HCT116 (cell line): ENCODE measurements around the gene CFAP43.

Source experiments
- ELF1 ChIP-seq: IDR thresholded peaks from 2 replicates; pipeline ENCODE4 v1.6.1; 2012; ENCODE audit warnings: low read depth, borderline replicate concordance
- EZH2 ChIP-seq: fragments of 200-600 bp; sonication (generic); IDR thresholded peaks from 2 replicates; pipeline ENCODE4 v1.6.1; 2017; ENCODE audit warnings: antibody characterized with exemption, mixed run types
- EZH2phosphoT487 ChIP-seq: fragments of 200-600 bp; IDR thresholded peaks from 2 replicates; pipeline ENCODE4 v1.6.1; 2018; ENCODE audit warnings: antibody characterized with exemption, borderline replicate concordance
- POLR2A ChIP-seq: IDR thresholded peaks from 2 replicates; pipeline ENCODE4 v1.7.0; 2011; ENCODE audit warnings: borderline replicate concordance; ENCODE audit not compliant: insufficient read depth, insufficient read length; ENCODE audit errors: extremely low read depth
- ZNF274 ChIP-seq: fragments of 200-500 bp; sonication (Bioruptor generic); IDR thresholded peaks from 2 replicates; pipeline ENCODE4 v1.6.1; 2014; ENCODE audit warnings: mild to moderate bottlenecking, low read depth, low read length, inconsistent platforms
- TF ChIP-seq, protein P1 (sequence below), 3 experiments: fragments of 200-600 bp in 1 of 3; sonication (generic) in 1 of 3; IDR thresholded peaks in 2 of 3; conservative IDR thresholded peaks in 1 of 3; 2 replicates each; pipeline ENCODE4 v1.5.1; 2012 to 2017; ENCODE audit warnings: low read depth in 2 of 3, low read length in 2 of 3, antibody characterized with exemption in 1 of 3, borderline replicate concordance in 1 of 3, control low read depth in 1 of 3, mild to moderate bottlenecking in 1 of 3, mixed read lengths in 1 of 3, mixed run types in 1 of 3, moderate library complexity in 1 of 3; ENCODE audit not compliant: insufficient read depth in 1 of 3

DNA sequence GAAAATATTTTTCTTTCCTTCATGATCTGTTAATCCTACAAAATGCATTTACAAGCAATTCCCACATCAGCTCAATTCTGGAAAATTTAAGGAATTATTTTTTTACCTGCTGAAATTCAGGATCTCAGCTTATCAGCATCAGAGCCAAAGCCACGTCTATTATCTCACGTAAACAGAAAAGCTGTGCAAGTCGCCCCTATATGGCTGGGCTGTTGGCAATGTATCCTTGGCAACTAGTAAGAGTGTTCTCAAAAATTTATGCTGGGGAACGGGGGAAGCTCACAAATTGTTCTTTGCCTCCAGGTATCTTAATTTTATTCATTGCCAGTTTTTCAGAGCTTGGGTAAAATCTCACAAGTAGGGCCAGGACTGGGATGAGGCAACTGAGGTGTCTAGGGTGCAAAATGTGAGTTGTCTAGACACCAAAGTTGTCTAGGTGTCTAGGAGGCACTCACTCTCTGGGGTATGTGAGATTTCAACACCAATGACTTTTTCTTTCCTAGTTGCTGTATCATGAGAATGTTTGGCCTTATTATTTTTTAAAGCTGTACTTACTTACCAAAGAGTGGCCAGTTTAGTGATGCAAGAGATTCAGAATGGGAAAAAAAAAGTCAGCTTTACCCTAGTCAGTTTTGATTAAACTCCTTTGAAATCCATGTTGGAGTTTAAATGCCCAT, 41.9 kb upstream of the CFAP43 start:
- TF ChIP-seq EZH2 (no peak), EZH2phosphoT487 (no peak), ZNF274 (no peak), ELF1 (no peak), POLR2A (no peak)
- TF ChIP-seq, protein P1, sequence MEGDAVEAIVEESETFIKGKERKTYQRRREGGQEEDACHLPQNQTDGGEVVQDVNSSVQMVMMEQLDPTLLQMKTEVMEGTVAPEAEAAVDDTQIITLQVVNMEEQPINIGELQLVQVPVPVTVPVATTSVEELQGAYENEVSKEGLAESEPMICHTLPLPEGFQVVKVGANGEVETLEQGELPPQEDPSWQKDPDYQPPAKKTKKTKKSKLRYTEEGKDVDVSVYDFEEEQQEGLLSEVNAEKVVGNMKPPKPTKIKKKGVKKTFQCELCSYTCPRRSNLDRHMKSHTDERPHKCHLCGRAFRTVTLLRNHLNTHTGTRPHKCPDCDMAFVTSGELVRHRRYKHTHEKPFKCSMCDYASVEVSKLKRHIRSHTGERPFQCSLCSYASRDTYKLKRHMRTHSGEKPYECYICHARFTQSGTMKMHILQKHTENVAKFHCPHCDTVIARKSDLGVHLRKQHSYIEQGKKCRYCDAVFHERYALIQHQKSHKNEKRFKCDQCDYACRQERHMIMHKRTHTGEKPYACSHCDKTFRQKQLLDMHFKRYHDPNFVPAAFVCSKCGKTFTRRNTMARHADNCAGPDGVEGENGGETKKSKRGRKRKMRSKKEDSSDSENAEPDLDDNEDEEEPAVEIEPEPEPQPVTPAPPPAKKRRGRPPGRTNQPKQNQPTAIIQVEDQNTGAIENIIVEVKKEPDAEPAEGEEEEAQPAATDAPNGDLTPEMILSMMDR (IDR thresholded peaks at IDR 0.05 in 2 of 3, conservative IDR thresholded peaks at IDR 0.05 in 1 of 3; ENCODE audit: borderline replicate concordance in 1 of 3, insufficient read depth in 1 of 3, low read depth in 2 of 3, low read length in 2 of 3): no peak
